Fibroblast of skin of back (primary cell): ENCODE measurements around the gene RASGRP3. TPM values are rescaled to one million over a fixed set of nuclear protein-coding genes. Genes with fewer than 3 reads are reported as not detected.
"Not testable (repeated sequence)": the region's sequence is repeated elsewhere in the genome, so short reads cannot be mapped to it uniquely, and the experiment has no call there.

ENCODE experiments used
- DNase-seq: peaks from one replicate; pipeline ENCODE4 v3.0.0-alpha.2; 2013
- polyA plus RNA-seq, 2 experiments: library from polyadenylated mRNA; unstranded; fragments of 120-200 nt; gene quantifications; one replicate each; pipeline ENCODE4 v1.2.1, GENCODE V29; 2013; ENCODE audit not compliant: insufficient read length in 2 of 2

Gene RASGRP3, protein sequence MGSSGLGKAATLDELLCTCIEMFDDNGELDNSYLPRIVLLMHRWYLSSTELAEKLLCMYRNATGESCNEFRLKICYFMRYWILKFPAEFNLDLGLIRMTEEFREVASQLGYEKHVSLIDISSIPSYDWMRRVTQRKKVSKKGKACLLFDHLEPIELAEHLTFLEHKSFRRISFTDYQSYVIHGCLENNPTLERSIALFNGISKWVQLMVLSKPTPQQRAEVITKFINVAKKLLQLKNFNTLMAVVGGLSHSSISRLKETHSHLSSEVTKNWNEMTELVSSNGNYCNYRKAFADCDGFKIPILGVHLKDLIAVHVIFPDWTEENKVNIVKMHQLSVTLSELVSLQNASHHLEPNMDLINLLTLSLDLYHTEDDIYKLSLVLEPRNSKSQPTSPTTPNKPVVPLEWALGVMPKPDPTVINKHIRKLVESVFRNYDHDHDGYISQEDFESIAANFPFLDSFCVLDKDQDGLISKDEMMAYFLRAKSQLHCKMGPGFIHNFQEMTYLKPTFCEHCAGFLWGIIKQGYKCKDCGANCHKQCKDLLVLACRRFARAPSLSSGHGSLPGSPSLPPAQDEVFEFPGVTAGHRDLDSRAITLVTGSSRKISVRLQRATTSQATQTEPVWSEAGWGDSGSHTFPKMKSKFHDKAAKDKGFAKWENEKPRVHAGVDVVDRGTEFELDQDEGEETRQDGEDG
- polyA plus RNA-seq (2013, experiment 1 of 2; ENCODE audit: insufficient read length) = 0.78 TPM
- polyA plus RNA-seq (2013, experiment 2 of 2; ENCODE audit: insufficient read length) = 4.7 TPM

- peak; percentile 84 for DNase-seq
Observed at GRCh38 chr2:33476131-33476792, at the start of gene RASGRP3. TSS of gene RASGRP3 (plus strand) at chr2:33476649. CDS start at chr2:33515137, 38,488 bp downstream.

DNA sequence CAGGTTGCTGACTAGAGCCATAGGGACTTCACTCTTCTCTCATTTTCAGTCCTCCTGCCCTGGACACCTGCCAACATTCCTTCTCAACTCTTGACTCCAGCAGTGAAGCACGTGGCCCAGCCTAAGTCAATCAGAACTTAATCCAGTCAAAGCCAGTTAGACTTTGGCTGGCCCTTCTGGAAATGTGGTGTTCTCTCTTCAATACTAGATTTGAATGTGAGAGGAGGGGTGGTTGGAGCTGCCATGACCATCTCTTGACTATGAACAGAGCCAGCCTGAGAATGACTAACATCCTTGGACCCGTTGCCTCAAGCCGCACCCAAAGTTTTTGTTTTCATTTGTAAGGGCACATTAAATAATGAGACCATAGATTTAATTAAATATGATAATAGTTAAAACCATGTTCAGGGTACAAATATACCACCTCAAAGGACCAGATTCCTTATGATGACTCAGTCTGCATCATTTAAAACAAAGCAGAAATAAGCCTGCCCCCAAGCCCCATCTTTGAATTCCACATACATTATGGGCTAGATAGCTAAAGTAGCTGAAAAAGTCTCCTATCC is 49.7 kb upstream of the RASGRP3 start:
- peak; percentile 81 for DNase-seq

DNA sequence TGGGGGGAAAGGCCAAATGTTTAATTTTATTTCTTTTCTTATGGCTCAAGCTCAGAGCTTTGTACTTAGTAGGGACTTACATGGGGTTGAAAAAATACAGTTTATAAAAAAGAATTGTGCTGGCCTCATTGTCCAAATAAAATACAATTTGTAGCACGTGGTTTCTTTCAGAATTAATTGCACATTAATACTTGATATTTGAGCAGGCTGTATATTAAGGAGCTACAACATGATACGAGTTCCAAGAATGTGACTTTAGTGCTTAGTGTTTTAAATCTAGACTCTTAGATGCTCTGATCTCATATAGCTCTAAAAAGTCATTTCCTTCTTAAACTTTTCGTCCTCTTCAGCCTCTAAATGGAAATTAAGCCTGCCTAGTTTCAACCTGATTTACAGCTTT is 46.4 kb upstream of the RASGRP3 start:
- DNase-seq = no peak

DNA sequence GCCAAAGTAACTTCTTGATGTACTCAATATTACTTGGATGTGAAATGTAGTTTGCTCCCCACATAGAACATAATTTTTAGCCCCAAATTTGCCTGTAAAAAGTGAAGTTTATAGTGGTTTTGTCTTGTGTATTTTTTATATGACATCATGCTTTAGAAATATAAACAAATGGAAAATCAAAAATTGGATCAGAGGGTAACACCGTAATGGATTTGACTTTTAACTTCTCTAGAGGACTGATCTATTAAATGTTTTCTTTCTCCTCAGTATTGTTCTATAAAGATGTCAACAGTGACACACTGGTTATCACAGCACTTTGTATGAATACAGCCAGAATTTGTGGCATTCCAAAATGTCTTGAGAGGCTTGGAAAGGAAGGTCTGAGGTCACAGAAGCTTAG is 45.6 kb upstream of the RASGRP3 start:
- no peak for DNase-seq

GRCh38 chr2:33432871-33433270 is 43.6 kb upstream of the RASGRP3 start:
- no peak for DNase-seq

DNA sequence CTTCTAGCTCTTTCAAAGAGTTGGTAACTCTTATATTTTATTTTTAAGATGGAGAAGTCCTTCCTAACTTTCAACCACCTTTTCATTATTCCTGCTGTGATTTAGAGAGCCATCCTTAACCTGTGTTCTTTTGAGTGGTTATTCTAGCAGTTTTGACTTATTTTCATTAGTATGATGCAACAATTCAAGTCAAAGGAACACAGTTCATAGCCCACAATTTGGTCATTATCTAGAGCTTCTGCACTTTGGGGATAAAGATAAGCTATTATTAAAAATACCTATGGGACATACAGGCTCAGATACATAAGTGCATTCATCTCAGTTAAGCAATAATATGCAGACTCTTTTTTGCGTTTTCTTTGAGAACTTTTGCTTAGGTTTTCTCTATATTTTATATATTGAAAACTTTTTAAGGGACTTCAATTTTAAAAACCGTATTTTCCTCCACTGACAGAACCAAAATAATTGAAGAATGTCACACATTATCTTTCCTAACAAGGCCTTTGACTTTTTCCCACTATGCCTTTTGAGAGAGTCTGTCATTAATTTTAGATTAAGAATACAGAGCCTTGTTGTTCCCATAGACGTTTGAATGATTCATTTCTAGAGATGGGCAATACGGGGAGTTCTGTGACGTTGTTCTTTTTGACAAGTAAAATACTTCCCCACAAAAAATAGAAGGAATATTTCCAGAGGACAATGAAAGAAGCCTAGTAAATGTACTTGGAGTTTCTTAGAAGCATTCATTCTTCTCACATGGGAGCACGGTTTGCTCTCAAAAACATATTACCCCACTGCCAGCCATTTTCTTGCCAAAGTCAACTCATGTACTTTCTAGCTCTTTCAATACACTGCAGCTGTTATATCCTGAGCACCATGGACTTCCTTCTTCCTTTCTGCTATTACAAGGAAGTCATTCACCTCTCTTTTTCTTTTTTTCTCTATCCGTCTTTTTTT is 42.9 kb upstream of the RASGRP3 start:
- DNase-seq = no peak

GRCh38 chr2:33435518-33435917 is 40.9 kb upstream of the RASGRP3 start:
- DNase-seq = no peak

DNA sequence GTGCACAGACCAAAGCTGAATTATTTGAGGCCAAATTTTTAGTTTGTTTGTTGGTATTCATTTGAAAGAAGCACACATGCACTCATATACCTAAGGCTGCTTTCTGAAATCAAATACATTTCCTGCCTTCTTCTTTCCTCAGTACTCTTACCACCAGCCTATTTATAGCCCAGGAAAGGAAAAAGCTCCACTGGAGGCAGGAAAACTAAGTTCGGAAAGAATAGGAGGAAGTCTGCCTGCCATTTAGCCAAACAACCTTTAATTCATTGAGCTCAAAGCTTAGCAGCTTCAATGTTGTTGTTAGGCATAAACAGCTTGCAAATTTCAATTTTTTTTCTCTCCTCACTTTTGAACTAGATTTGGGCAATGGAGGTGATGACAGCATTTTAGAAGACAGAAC is 40.4 kb upstream of the RASGRP3 start:
- DNase-seq = no peak

GRCh38 chr2:33437297-33437696 is 39.2 kb upstream of the RASGRP3 start:
- DNase-seq = peak; percentile 93

- no peak for DNase-seq
Observed at GRCh38 chr2:33437815-33438214, 38.6 kb upstream of the RASGRP3 start.

DNA sequence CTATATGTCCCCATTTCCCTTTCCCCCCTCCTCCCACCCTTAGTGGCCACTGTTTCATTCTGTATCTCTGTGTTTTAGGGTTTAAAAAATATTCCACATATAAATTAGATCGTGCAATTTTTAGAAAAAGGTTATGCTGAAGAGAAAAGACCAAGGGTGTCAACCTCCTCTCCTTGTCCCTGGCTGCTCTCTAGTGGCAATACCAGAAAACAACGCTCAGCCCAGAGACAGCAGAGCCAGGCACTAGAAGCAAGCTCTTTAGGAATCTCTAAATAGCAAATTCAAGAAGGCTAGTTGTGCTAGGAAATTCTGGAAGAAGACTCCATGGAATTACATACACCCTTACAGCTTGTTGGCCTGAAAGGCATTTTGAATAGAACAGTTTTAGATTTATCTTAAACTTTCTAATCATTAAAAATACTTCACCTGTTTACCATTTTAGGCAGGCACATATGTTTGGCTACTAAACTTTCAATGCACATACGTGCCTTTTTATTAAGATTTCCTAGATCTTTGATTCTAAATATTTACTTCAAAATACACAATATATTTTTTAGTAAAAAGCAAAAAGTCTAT is 35.1 kb upstream of the RASGRP3 start:
- DNase-seq = peak; percentile 74

DNA sequence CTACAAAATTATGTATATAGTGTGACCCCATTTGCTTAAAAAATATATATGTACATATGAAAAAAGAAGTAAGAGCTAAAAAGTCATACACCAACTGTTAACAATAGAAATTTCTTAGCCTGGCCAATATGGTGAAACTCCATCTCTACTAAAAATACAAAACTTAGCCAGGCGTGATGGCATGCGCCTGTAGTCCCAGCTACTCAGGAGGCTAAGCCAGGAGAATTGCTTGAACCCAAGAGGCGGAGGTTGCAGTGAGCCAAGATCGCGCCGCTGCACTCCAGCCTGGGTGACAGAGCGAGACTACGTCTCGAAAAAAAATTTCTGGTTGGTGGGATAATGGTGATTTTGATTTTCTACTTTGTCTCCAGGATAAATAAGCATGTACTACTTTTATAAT is 34.4 kb upstream of the RASGRP3 start:
- DNase-seq = not testable (repeated sequence)

GRCh38 chr2:33442528-33443079 is 33.8 kb upstream of the RASGRP3 start:
- DNase-seq = no peak

- no peak for DNase-seq
Observed at GRCh38 chr2:33443274-33443829, 33.1 kb upstream of the RASGRP3 start.

- no peak for DNase-seq
Observed at GRCh38 chr2:33444967-33445366, 31.5 kb upstream of the RASGRP3 start.

GRCh38 chr2:33448220-33448899 is 28.1 kb upstream of the RASGRP3 start:
- no peak for DNase-seq

- DNase-seq = no peak
Observed at GRCh38 chr2:33451214-33451613, 25.2 kb upstream of the RASGRP3 start.

GRCh38 chr2:33451825-33452224 is 24.6 kb upstream of the RASGRP3 start:
- no peak for DNase-seq

- no peak for DNase-seq
Observed at GRCh38 chr2:33452545-33452944, 23.9 kb upstream of the RASGRP3 start.

GRCh38 chr2:33453905-33454479 is 22.5 kb upstream of the RASGRP3 start:
- DNase-seq = no peak
